OCI-LY1 (cell line): ENCODE data around the gene BRD3OS.

Experiments used
- EZH2 ChIP-seq: fragments of 200-600 bp; sonication (generic), shearing (Covaris generic); IDR thresholded peaks from 2 replicates; pipeline ENCODE4 v1.8.0; 2017; ENCODE audit warnings: borderline replicate concordance, mixed run types, mild to moderate bottlenecking, antibody characterized with exemption, low read length, moderate library complexity, mixed read lengths
- TF ChIP-seq, protein P1 (sequence below): fragments of 200-600 bp; sonication (generic), shearing (Covaris generic); IDR thresholded peaks from 2 replicates; pipeline ENCODE4 v1.5.1; 2017; ENCODE audit warnings: mild to moderate bottlenecking, antibody characterized with exemption, low read length, moderate library complexity, mixed read lengths

DNA sequence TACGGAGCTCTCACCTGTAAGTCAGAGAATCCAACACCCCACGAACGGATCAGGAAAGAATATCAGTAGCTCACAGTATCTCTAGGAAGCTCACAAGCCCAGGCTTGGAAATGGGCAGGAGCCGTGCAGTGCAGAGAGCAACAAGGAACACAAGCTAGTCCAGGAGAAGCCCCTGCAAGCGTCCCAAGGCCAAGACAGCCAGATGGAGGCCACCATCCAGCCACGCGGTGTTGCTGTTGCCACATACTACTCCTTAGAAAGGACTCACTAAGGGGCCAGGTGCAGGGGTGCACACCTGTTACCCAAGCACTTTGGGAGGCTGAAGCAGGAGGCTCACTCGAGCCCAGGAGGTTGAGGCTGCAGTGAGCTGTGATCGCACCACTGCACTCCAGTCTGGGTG, 17.7 kb upstream of the BRD3OS start:
- TF ChIP-seq, protein P1, sequence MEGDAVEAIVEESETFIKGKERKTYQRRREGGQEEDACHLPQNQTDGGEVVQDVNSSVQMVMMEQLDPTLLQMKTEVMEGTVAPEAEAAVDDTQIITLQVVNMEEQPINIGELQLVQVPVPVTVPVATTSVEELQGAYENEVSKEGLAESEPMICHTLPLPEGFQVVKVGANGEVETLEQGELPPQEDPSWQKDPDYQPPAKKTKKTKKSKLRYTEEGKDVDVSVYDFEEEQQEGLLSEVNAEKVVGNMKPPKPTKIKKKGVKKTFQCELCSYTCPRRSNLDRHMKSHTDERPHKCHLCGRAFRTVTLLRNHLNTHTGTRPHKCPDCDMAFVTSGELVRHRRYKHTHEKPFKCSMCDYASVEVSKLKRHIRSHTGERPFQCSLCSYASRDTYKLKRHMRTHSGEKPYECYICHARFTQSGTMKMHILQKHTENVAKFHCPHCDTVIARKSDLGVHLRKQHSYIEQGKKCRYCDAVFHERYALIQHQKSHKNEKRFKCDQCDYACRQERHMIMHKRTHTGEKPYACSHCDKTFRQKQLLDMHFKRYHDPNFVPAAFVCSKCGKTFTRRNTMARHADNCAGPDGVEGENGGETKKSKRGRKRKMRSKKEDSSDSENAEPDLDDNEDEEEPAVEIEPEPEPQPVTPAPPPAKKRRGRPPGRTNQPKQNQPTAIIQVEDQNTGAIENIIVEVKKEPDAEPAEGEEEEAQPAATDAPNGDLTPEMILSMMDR = no peak
- TF ChIP-seq EZH2 = no peak
